Spleen (tissue), 11 donors: ENCODE measurements around the gene ACSM3. TPM values are rescaled to one million over a fixed set of nuclear protein-coding genes. Genes with fewer than 3 reads are reported as not detected.

ENCODE experiments used
- DNase-seq: peaks from one replicate; pipeline ENCODE4 v3.0.0-alpha.2; 2020
- H3K27ac ChIP-seq, 8 donors: fragments of 200-600 bp; sonication (generic) in 7 of 8; 1 replicate in 4 of 8; 2 replicates in 4 of 8; pipeline versions ENCODE4 v1.5.0 to v1.8.0; 2016 to 2021; ENCODE audit warnings: inconsistent platforms in 4 of 8, mild to moderate bottlenecking in 4 of 8, moderate library complexity in 1 of 8
- H3K27me3 ChIP-seq, 7 donors: fragments of 200-600 bp; sonication (generic) in 6 of 7; replicated peaks in 1 of 7; 1 replicate in 4 of 7; 2 replicates in 3 of 7; pipeline versions ENCODE4 v1.5.0 to v1.8.0; 2016 to 2021; ENCODE audit warnings: inconsistent platforms in 3 of 7, mild to moderate bottlenecking in 1 of 7
- H3K36me3 ChIP-seq, 6 donors: fragments of 200-600 bp; sonication (generic) in 5 of 6; 1 replicate in 4 of 6; 2 replicates in 2 of 6; pipeline versions ENCODE4 v1.5.0 to v1.8.0; 2016 to 2021; ENCODE audit warnings: inconsistent platforms in 2 of 6
- H3K4me1 ChIP-seq, 6 donors: fragments of 200-600 bp; sonication (generic) in 5 of 6; 1 replicate in 3 of 6; 2 replicates in 3 of 6; pipeline versions ENCODE4 v1.5.0 to v1.8.0; 2016 to 2021; ENCODE audit warnings: inconsistent platforms in 3 of 6
- H3K4me3 ChIP-seq, 8 donors: fragments of 200-600 bp; sonication (generic) in 7 of 8; 1 replicate in 4 of 8; 2 replicates in 4 of 8; pipeline versions ENCODE4 v1.5.0 to v1.8.0; 2016 to 2021; ENCODE audit warnings: inconsistent platforms in 4 of 8, mild to moderate bottlenecking in 4 of 8, moderate library complexity in 2 of 8
- H3K9me3 ChIP-seq, 8 donors: fragments of 200-600 bp; sonication (generic) in 7 of 8; 1 replicate in 4 of 8; 2 replicates in 4 of 8; pipeline versions ENCODE4 v1.5.0 to v1.8.0; 2016 to 2021; ENCODE audit warnings: inconsistent platforms in 4 of 8
- CTCF ChIP-seq, 11 experiments: fragments of 200-600 bp in 7 of 11; fragments of 450-650 bp in 4 of 11; sonication (generic) in 4 of 11; IDR thresholded peaks in 8 of 11; conservative IDR thresholded peaks in 3 of 11; 1 replicate in 7 of 11; 2 replicates in 4 of 11; pipeline versions ENCODE4 v1.4.0 to v1.8.0; 2016 to 2021; ENCODE audit warnings: antibody characterized with exemption in 11 of 11, inconsistent platforms in 4 of 11, mild to moderate bottlenecking in 1 of 11
- POLR2A ChIP-seq, 3 donors: fragments of 450-650 bp; IDR thresholded peaks; one replicate each; pipeline ENCODE4 v1.5.1; 2017; ENCODE audit warnings: antibody characterized with exemption in 3 of 3, mild to moderate bottlenecking in 1 of 3
- POLR2AphosphoS5 ChIP-seq, 3 donors: sonication (generic); formaldehyde crosslinking; IDR thresholded peaks; one replicate each; pipeline ENCODE4 v1.5.1; 2017; ENCODE audit warnings: antibody characterized with exemption in 3 of 3
- WGBS, 5 donors: extraction: QIAGEN DNeasy Blood & Tissue Kit in 3 of 5; methylation state at CpG; one replicate each; pipeline versions ENCODE4 v1.1.5 to v1.1.7; 2013 to 2018; 5-methylcytosine and 5-hydroxymethylcytosine counted together
- intact Hi-C: fragments of 100-400 bp; cut with DNase I; formaldehyde crosslinking; loops from one replicate; pipeline ENCODE4 v1.15.0; 2023; ENCODE audit warnings: low total_unique reads
- polyA plus RNA-seq, 3 donors: library from polyadenylated mRNA; stranded (reverse); fragments of 200-250 nt; gene quantifications; one replicate each; pipeline ENCODE4 v1.2.1, GENCODE V29; 2013
- total RNA-seq, 7 donors: library from RNA; depleted of rRNA in 3 of 7; stranded (reverse); fragments of >200 nt in 3 of 7; fragmentation: NEBNext Ultra II Directional in 4 of 7; extraction: Animal tissue kit (Norgen Biotek cat#: 25700) in 4 of 7; gene quantifications; one replicate each; pipeline versions ENCODE4 v1.1.0 to v1.2.1, GENCODE V29; 2016 to 2021
- donor health status: healthy with polysubstance abuse.
- donor health status: DM: no; HTN: no; CAD: no; lungs with moderate emphysema.
- donor health status: DM: no; HTN: no; CAD: no.
- donor health status: Bipolar disorder and iron deficiency.
- donor health status: healthy.
- donor health status: DM: no; HTN: no; CAD: no.
- donor health status: DM: yes; HTN: yes; CAD: no.

Gene ACSM3
- total and polyA plus RNA-seq, 10 donors: 2.6 to 9.0 (median 4.2) TPM

GRCh38 chr16:20735490-20735889 lies 28.3 kb upstream of the ACSM3 start:
- TF ChIP-seq CTCF (IDR thresholded peaks at IDR 0.05 in 8 of 11, conservative IDR thresholded peaks at IDR 0.05 in 3 of 11): no peak
- no peak for TF ChIP-seq POLR2AphosphoS5 (IDR thresholded peaks at IDR 0.05)
- no peak for TF ChIP-seq POLR2A (IDR thresholded peaks at IDR 0.05)
- Histone ChIP-seq H3K27ac (no peak overlapping the region), H3K36me3 (peaks cover 2 to 70% (median 52%) of the 10 kb centered on the region in 6 donors), H3K9me3 (no peaks in the 10 kb centered on the region), H3K4me1 (peaks cover 11 to 35% (median 23%) of the 10 kb centered on the region in 6 donors), H3K27me3 (no peaks in the 10 kb centered on the region), H3K4me3 (no peak overlapping the region)
- intact Hi-C loops: no loop called here
- no peak for DNase-seq
- 88 to 94% (median 92%) methylated on average over 1 of the region's 1 CpG for WGBS, 5 donors

- Histone ChIP-seq H3K9me3 (no peaks in the 10 kb centered on the region), H3K27me3 (no peaks in the 10 kb centered on the region), H3K36me3 (peaks cover 2 to 46% (median 36%) of the 10 kb centered on the region in 6 donors), H3K4me1 (peaks cover 11 to 55% (median 38%) of the 10 kb centered on the region in 6 donors), H3K4me3 (peak overlapping the region; percentile 81 to 99 (median 92)), H3K27ac (peak overlapping the region; percentile 89 to 99 (median 98))
- no peak for DNase-seq
- TF ChIP-seq POLR2AphosphoS5 (IDR thresholded peaks at IDR 0.05) (no peak), CTCF (IDR thresholded peaks at IDR 0.05 in 8 of 11, conservative IDR thresholded peaks at IDR 0.05 in 3 of 11) (peak in 6 of 11 experiments; percentile 16 to 39 (median 34)), POLR2A (IDR thresholded peaks at IDR 0.05) (no peak)
- 36 to 43% (median 40%) methylated on average over 11 of the region's 11 CpGs for WGBS, 5 donors
- intact Hi-C loops: no loop called here
Measured at GRCh38 chr16:20740007-20740883, 23.6 kb upstream of the ACSM3 start.

GRCh38 chr16:20740901-20741521 lies 22.8 kb upstream of the ACSM3 start:
- no peak for TF ChIP-seq POLR2AphosphoS5 (IDR thresholded peaks at IDR 0.05)
- no peak for TF ChIP-seq CTCF (IDR thresholded peaks at IDR 0.05 in 8 of 11, conservative IDR thresholded peaks at IDR 0.05 in 3 of 11)
- no peak for TF ChIP-seq POLR2A (IDR thresholded peaks at IDR 0.05)
- WGBS, 5 donors: 0 to 1% (median 1%) methylated on average over 30 to 36 of the region's 36 CpGs

More at GRCh38 chr16:20740901-20741521, 22.8 kb upstream of the ACSM3 start:
- H3K9me3 ChIP-seq: peaks cover 0 to 2% (median 0%) of the 10 kb centered on the region in 8 donors
- peaks cover 2 to 38% (median 28%) of the 10 kb centered on the region in 6 donors for H3K36me3 ChIP-seq
- DNase-seq: peak; percentile 98
- H3K4me1 ChIP-seq: peaks cover 11 to 51% (median 38%) of the 10 kb centered on the region in 6 donors
- no peaks in the 10 kb centered on the region for H3K27me3 ChIP-seq
- H3K4me3 ChIP-seq: peak overlapping the region; percentile 81 to 99 (median 92)
- H3K27ac ChIP-seq: peak overlapping the region; percentile 89 to 99 (median 98)
- intact Hi-C loops: no loop called here
